IMR-90 (cell line): ENCODE results near the gene MT1A. TPM values are rescaled to one million over a fixed set of nuclear protein-coding genes. Genes with fewer than 3 reads are reported as not detected.

Experiments
- ATAC-seq: fragments of 200-7000 bp; cut with Tn5 transposase; 2 replicates; pipeline ENCODE4 v1.9.1; 2020; ENCODE audit warnings: low read depth, mild to moderate bottlenecking, moderate library complexity
- BruUV-seq: library from RNA; stranded (reverse); fragments of 400-500 nt; replicated peaks from 2 replicates; lab custom pipeline; 2021; lab: Mats Ljungman, UMichigan
- CTCF ChIA-PET: fragments of 300-600 bp; formaldehyde crosslinking; extraction: SDS; loops from one replicate; lab custom pipeline; 2021; ENCODE audit warnings: antibody characterized with exemption; lab: Yijun Ruan, JAX
- POLR2A ChIA-PET: fragments of 300-600 bp; sonication (Branson Sonifier 250); formaldehyde crosslinking; loops from one replicate; lab custom pipeline; 2022; ENCODE audit warnings: antibody characterized with exemption; ENCODE audit not compliant: unreplicated experiment; lab: Charles Lee
- DNase-seq: peaks from one replicate; pipeline ENCODE4 v3.0.0; 2013
- H2AFZ ChIP-seq: replicated peaks from 2 replicates; pipeline ENCODE3; 2013; ENCODE audit warnings: low read length, mild to moderate bottlenecking; ENCODE audit not compliant: poor library complexity
- H2AK5ac ChIP-seq: 2 replicates; pipeline ENCODE4 v1.6.1; 2013; ENCODE audit warnings: low read depth, low read length, inconsistent platforms
- H2AK9ac ChIP-seq: replicated peaks from 2 replicates; pipeline ENCODE3; 2013; ENCODE audit warnings: mild to moderate bottlenecking, low read depth, low read length, moderate library complexity; ENCODE audit not compliant: poor library complexity
- H2BK120ac ChIP-seq: 2 replicates; pipeline ENCODE4 v1.6.1; 2013; ENCODE audit warnings: low read depth, low read length, inconsistent platforms
- H2BK15ac ChIP-seq: 3 replicates; pipeline ENCODE4 v1.6.1; 2013; ENCODE audit warnings: low read depth, low read length, inconsistent platforms
- H2BK20ac ChIP-seq: 2 replicates; pipeline ENCODE4 v1.6.1; 2013; ENCODE audit warnings: low read depth, mild to moderate bottlenecking, inconsistent platforms, low read length, moderate library complexity
- H2BK5ac ChIP-seq: 2 replicates; pipeline ENCODE4 v1.6.1; 2013; ENCODE audit warnings: mild to moderate bottlenecking, low read depth, low read length, inconsistent platforms; ENCODE audit not compliant: poor library complexity, severe bottlenecking
- H3K14ac ChIP-seq: replicated peaks from 2 replicates; pipeline ENCODE4 v1.6.1; 2013; ENCODE audit warnings: low read depth, low read length, inconsistent platforms
- H3K18ac ChIP-seq: 2 replicates; pipeline ENCODE4 v1.6.1; 2013; ENCODE audit warnings: low read depth, low read length, control low read depth
- H3K23ac ChIP-seq: 2 replicates; pipeline ENCODE4 v1.6.1; 2013; ENCODE audit warnings: low read depth, low read length, inconsistent platforms
- H3K27ac ChIP-seq: 2 replicates; pipeline ENCODE4 v1.5.1; 2013; ENCODE audit warnings: mild to moderate bottlenecking, control low read depth, low read length; ENCODE audit not compliant: insufficient read depth
- H3K27me3 ChIP-seq: 2 replicates; pipeline ENCODE4 v1.6.1; 2013; ENCODE audit warnings: low read length; ENCODE audit not compliant: control insufficient read depth, insufficient read depth
- H3K36me3 ChIP-seq: 2 replicates; pipeline ENCODE4 v1.6.1; 2013; ENCODE audit warnings: low read length, mixed read lengths; ENCODE audit not compliant: control insufficient read depth, insufficient read depth
- H3K4ac ChIP-seq: 2 replicates; pipeline ENCODE4 v1.6.1; 2013; ENCODE audit warnings: low read depth, low read length, inconsistent platforms
- H3K4me1 ChIP-seq: 2 replicates; pipeline ENCODE4 v1.6.1; 2013; ENCODE audit warnings: low read length, mixed read lengths; ENCODE audit not compliant: control insufficient read depth, insufficient read depth
- H3K4me2 ChIP-seq: 2 replicates; pipeline ENCODE4 v1.6.1; 2013; ENCODE audit warnings: low read depth, mild to moderate bottlenecking, control low read depth, low read length, moderate library complexity
- H3K4me3 ChIP-seq: 2 replicates; pipeline ENCODE4 v1.5.1; 2013; ENCODE audit warnings: low read depth, mild to moderate bottlenecking, control low read depth, low read length, moderate library complexity; ENCODE audit not compliant: insufficient read depth
- H3K56ac ChIP-seq: 2 replicates; pipeline ENCODE4 v1.6.1; 2013; ENCODE audit warnings: low read length, inconsistent platforms; ENCODE audit not compliant: insufficient read depth; ENCODE audit errors: extremely low read depth
- H3K79me1 ChIP-seq, 2 experiments: 2 replicates each; pipeline ENCODE4 v1.6.1; 2013; ENCODE audit warnings: low read length in 2 of 2, inconsistent platforms in 1 of 2, low read depth in 1 of 2
- H3K9ac ChIP-seq: 2 replicates; pipeline ENCODE4 v1.6.1; 2013; ENCODE audit warnings: low read depth, low read length, control low read depth
- H3K9me1 ChIP-seq: 2 replicates; pipeline ENCODE4 v1.6.1; 2013; ENCODE audit warnings: low read length, inconsistent platforms; ENCODE audit not compliant: insufficient read depth
- H3K9me3 ChIP-seq: 2 replicates; pipeline ENCODE4 v1.6.1; 2013; ENCODE audit warnings: low read length; ENCODE audit not compliant: control insufficient read depth, insufficient read depth
- H4K20me1 ChIP-seq: 2 replicates; pipeline ENCODE4 v1.6.1; 2013; ENCODE audit warnings: low read length, inconsistent platforms; ENCODE audit not compliant: insufficient read depth
- H4K5ac ChIP-seq: 2 replicates; pipeline ENCODE4 v1.6.1; 2013; ENCODE audit warnings: mild to moderate bottlenecking, low read depth, low read length, control low read depth
- H4K8ac ChIP-seq, 2 experiments: 2 replicates each; pipeline ENCODE4 v1.6.1; 2013; ENCODE audit warnings: low read depth in 2 of 2, low read length in 2 of 2, control low read depth in 1 of 2, inconsistent platforms in 1 of 2
- H4K91ac ChIP-seq: 2 replicates; pipeline ENCODE4 v1.6.1; 2013; ENCODE audit warnings: low read depth, low read length, inconsistent platforms; ENCODE audit not compliant: insufficient read depth
- BHLHE40 ChIP-seq: fragments of 150-350 bp; IDR thresholded peaks from 2 replicates; pipeline ENCODE4 v1.6.1; 2016; ENCODE audit warnings: mild to moderate bottlenecking, low read depth, low read length
- CHD1 ChIP-seq: IDR thresholded peaks from 2 replicates; pipeline ENCODE4 v1.6.1; 2012; ENCODE audit warnings: low read depth, low read length, improper control_type of control experiment
- CTCF ChIP-seq: conservative IDR thresholded peaks from 2 replicates; pipeline ENCODE4 v1.5.1; 2012; ENCODE audit warnings: mild to moderate bottlenecking, low read depth, low read length, improper control_type of control experiment
- ELK1 ChIP-seq: fragments of 150-350 bp; IDR thresholded peaks from 2 replicates; pipeline ENCODE4 v1.6.1; 2016; ENCODE audit warnings: low read depth, mild to moderate bottlenecking, low read length, moderate library complexity, borderline replicate concordance
- FOS ChIP-seq: fragments of 150-350 bp; IDR thresholded peaks from 2 replicates; pipeline ENCODE4 v1.6.1; 2016; ENCODE audit warnings: low read depth, low read length
- MXI1 ChIP-seq: IDR thresholded peaks from 2 replicates; pipeline ENCODE4 v1.6.1; 2012; ENCODE audit warnings: low read depth, mild to moderate bottlenecking, low read length, moderate library complexity, borderline replicate concordance
- NFE2L2 ChIP-seq: fragments of 150-350 bp; IDR thresholded peaks from 2 replicates; pipeline ENCODE4 v1.6.1; 2016; ENCODE audit warnings: low read depth, mild to moderate bottlenecking, low read length
- POLR2A ChIP-seq: IDR thresholded peaks from 2 replicates; pipeline ENCODE4 v1.6.1; 2012; ENCODE audit warnings: mild to moderate bottlenecking, low read depth, low read length
- RAD21 ChIP-seq: IDR thresholded peaks from 2 replicates; pipeline ENCODE4 v1.6.1; 2012; ENCODE audit warnings: low read length, improper control_type of control experiment
- RFX5 ChIP-seq: IDR thresholded peaks from 2 replicates; pipeline ENCODE4 v1.8.0; 2012; ENCODE audit warnings: low read depth, mild to moderate bottlenecking, low read length, moderate library complexity
- SMC3 ChIP-seq: fragments of 150-350 bp; IDR thresholded peaks from 2 replicates; pipeline ENCODE4 v1.6.1; 2016; ENCODE audit warnings: low read depth, mild to moderate bottlenecking, antibody characterized with exemption, low read length, moderate library complexity
- USF2 ChIP-seq: fragments of 150-350 bp; IDR thresholded peaks from 2 replicates; pipeline ENCODE4 v1.6.1; 2017; ENCODE audit warnings: mild to moderate bottlenecking, antibody characterized with exemption, low read length, low read depth
- WGBS, 2 experiments: methylation state at CpG; one replicate each; pipeline versions ENCODE4 v1.1.5 to v1.1.7; 2013; ENCODE audit warnings: missing lambda C conversion rate in 2 of 2; ENCODE audit not compliant: insufficient read length in 1 of 2; ENCODE audit errors: extremely low coverage in 2 of 2; 5-methylcytosine and 5-hydroxymethylcytosine counted together
- dilution Hi-C: fragments of 300-500 bp; cut with HindIII; formaldehyde crosslinking; loops from one replicate; pipeline ENCODE4 v1.14.3; 2018; ENCODE audit warnings: low sequenced_read_pairs; ENCODE audit not compliant: unreplicated experiment
- in situ Hi-C: fragments of 300-500 bp; cut with MboI; formaldehyde crosslinking; loops from 3 replicates; pipeline ENCODE4 v1.14.3; 2019; ENCODE audit warnings: low sequenced_read_pairs, inconsistent platforms, mixed read lengths
- intact Hi-C: fragments of 100-400 bp; cut with micrococcal nuclease; formaldehyde crosslinking; loops from 2 replicates; pipeline ENCODE4 v1.10.0; 2022
- polyA plus RNA-seq, 3 experiments: library from polyadenylated mRNA; depleted of rRNA; stranded (reverse); fragments of >200 nt; gene quantifications; 2 replicates each; pipeline ENCODE4 v1.2.3, GENCODE V29; 2012; ENCODE audit warnings: low replicate concordance in 1 of 3
- total RNA-seq: library from RNA; depleted of rRNA; stranded (reverse); fragments of >200 nt; gene quantifications from 2 replicates; pipeline ENCODE4 v1.2.3, GENCODE V29; 2012

The MT1A gene
- total and polyA plus RNA-seq, 2 of the 4 experiments (the other 2 are of a cell fraction): 1.6 TPM; not detected in 1

GRCh38 chr16:56628486-56629350, 9.7 kb upstream of the MT1A start:
- Histone ChIP-seq H3K9ac (no peak overlapping the region), H2BK20ac (no peak overlapping the region), H3K4me3 (no peak overlapping the region), H3K56ac (no peak overlapping the region), H2AK9ac (no peak overlapping the region), H3K27ac (no peak overlapping the region), H3K9me3 (no peaks in the 10 kb centered on the region), H3K4ac (no peak overlapping the region; the same call in 1 of the 2 replicates), H3K9me1 (peaks cover 4% of the 10 kb centered on the region; the same call in 1 of the 2 replicates), H3K23ac (no peak overlapping the region), H2AK5ac (no peak overlapping the region), H2BK15ac (0 out of 3 replicates have a peak overlapping the region, but pooled peaks have one; percentile 60), H3K79me1 (peaks cover 3 to 13% of the 10 kb centered on the region in 2 experiments; a peak in 3 of 4 replicates), H4K91ac (no peak overlapping the region), H3K18ac (no peak overlapping the region), H4K8ac (no peak overlapping the region), H2BK5ac (no peak overlapping the region), H4K20me1 (no peaks in the 10 kb centered on the region), H4K5ac (no peak overlapping the region), H3K4me2 (no peak overlapping the region), H3K4me1 (peaks cover 17% of the 10 kb centered on the region), H2AFZ (peak overlapping the region; percentile 33), H3K36me3 (no peaks in the 10 kb centered on the region), H3K27me3 (peaks cover 27% of the 10 kb centered on the region), H2BK120ac (no peak overlapping the region), H3K14ac (no peak overlapping the region)
- DNase-seq (no peak), ATAC-seq (no peak)
- in situ Hi-C loops: no loop called here
- intact Hi-C loops: loop anchor here (5.0 kb wide), 1 partner anchor 54 kb away; the partner anchor contains the start of gene MT1X
- POLR2A ChIA-PET: no interaction called here
- CTCF ChIA-PET: no interaction called here
- dilution Hi-C loops: no loop called here
- TF ChIP-seq SMC3: no peak
- no peak for TF ChIP-seq CHD1
- TF ChIP-seq FOS: no peak
- TF ChIP-seq MXI1: no peak
- no peak for TF ChIP-seq CTCF
- TF ChIP-seq POLR2A: no peak
- TF ChIP-seq RFX5: no peak
- no peak for TF ChIP-seq NFE2L2
- no peak for TF ChIP-seq RAD21
- no peak for TF ChIP-seq ELK1
- no peak for TF ChIP-seq BHLHE40
- no peak for TF ChIP-seq USF2
- 76% methylated on average over 3 of the region's 9 CpGs; no CpG with 5 or more reads in 1 of the 2 experiments for WGBS, 2 experiments
- no TSS peak for BruUV-seq
